HEK293 (cell line): ENCODE measurements around the gene SIRPA.

Experiments used
- CTCF ChIA-PET: fragments of 350-600 bp; formaldehyde crosslinking; extraction: SDS; loops from one replicate; lab custom pipeline; 2021; ENCODE audit warnings: antibody characterized with exemption; lab: Yijun Ruan, JAX
- POLR2A ChIA-PET: fragments of 300-600 bp; formaldehyde crosslinking; extraction: SDS; loops from one replicate; lab custom pipeline; 2020; ENCODE audit warnings: antibody characterized with exemption, inconsistent platforms; lab: Yijun Ruan, JAX
- H3K27ac ChIP-seq: fragments of 200-500 bp; sonication (Bioruptor generic); 2 replicates; pipeline ENCODE4 v1.5.1; 2014; ENCODE audit warnings: low read depth, low read length, control low read depth, inconsistent platforms; ENCODE audit errors: extremely low read depth
- H3K36me3 ChIP-seq, 2 experiments: fragments of 200-500 bp in 1 of 2; sonication (Bioruptor generic) in 1 of 2; 1 replicate in 1 of 2; 2 replicates in 1 of 2; pipeline ENCODE4 v1.5.1; 2014 to 2017; ENCODE audit warnings: inconsistent platforms in 2 of 2, low read length in 2 of 2; ENCODE audit not compliant: control insufficient read depth in 2 of 2, insufficient read depth in 1 of 2
- H3K4me1 ChIP-seq: fragments of 200-500 bp; sonication (Bioruptor generic); 2 replicates; pipeline ENCODE4 v1.5.1; 2014; ENCODE audit warnings: mild to moderate bottlenecking, low read length, inconsistent platforms; ENCODE audit not compliant: control insufficient read depth, insufficient read depth
- H3K4me3 ChIP-seq: 2 replicates; pipeline ENCODE4 v1.5.1; 2011; ENCODE audit warnings: low read depth, mild to moderate bottlenecking, control low read depth, low read length, moderate library complexity
- H3K9me3 ChIP-seq: fragments of 200-500 bp; sonication (Bioruptor generic); 2 replicates; pipeline ENCODE4 v1.5.1; 2014; ENCODE audit warnings: low read depth, low read length, inconsistent platforms; ENCODE audit not compliant: control insufficient read depth, insufficient read depth
- BCL11A ChIP-seq: fragments of 450-650 bp; formaldehyde crosslinking; IDR thresholded peaks from 2 replicates; pipeline ENCODE4 v1.5.1; 2016; ENCODE audit warnings: low read depth, missing biosample characterization, missing genetic modification characterization
- GLI2 ChIP-seq: fragments of 450-650 bp; formaldehyde crosslinking; IDR thresholded peaks from 2 replicates; pipeline ENCODE4; 2017; ENCODE audit warnings: missing biosample characterization, missing genetic modification characterization, low read depth, borderline replicate concordance
- GLI4 ChIP-seq: fragments of 450-650 bp; formaldehyde crosslinking; IDR thresholded peaks from 2 replicates; pipeline ENCODE4 v1.5.1; 2016; ENCODE audit warnings: missing biosample characterization, missing genetic modification characterization
- GLIS1 ChIP-seq: fragments of 450-650 bp; formaldehyde crosslinking; IDR thresholded peaks from 2 replicates; pipeline ENCODE4 v1.5.1; 2016; ENCODE audit warnings: missing biosample characterization, missing genetic modification characterization
- KLF10 ChIP-seq: fragments of 450-650 bp; IDR thresholded peaks from 2 replicates; pipeline ENCODE4 v1.5.1; 2018; ENCODE audit warnings: missing biosample characterization, mild to moderate bottlenecking, missing genetic modification characterization
- PRDM4 ChIP-seq: fragments of 450-650 bp; formaldehyde crosslinking; IDR thresholded peaks from 2 replicates; pipeline ENCODE4 v1.5.1; 2017; ENCODE audit warnings: missing biosample characterization, missing genetic modification characterization
- REPIN1 ChIP-seq: fragments of 450-650 bp; formaldehyde crosslinking; IDR thresholded peaks from 2 replicates; pipeline ENCODE4 v1.5.1; 2017; ENCODE audit warnings: missing biosample characterization, missing genetic modification characterization, low read depth
- SCRT2 ChIP-seq: fragments of 450-650 bp; formaldehyde crosslinking; IDR thresholded peaks from 2 replicates; pipeline ENCODE4 v1.5.1; 2016; ENCODE audit warnings: missing biosample characterization, missing genetic modification characterization
- SETDB1 ChIP-seq: IDR thresholded peaks from one replicate; pipeline ENCODE4 v1.6.1; 2017; ENCODE audit warnings: mild to moderate bottlenecking, low read length, moderate library complexity, mixed read lengths; ENCODE audit not compliant: insufficient read length
- SP7 ChIP-seq: fragments of 450-650 bp; formaldehyde crosslinking; IDR thresholded peaks from 2 replicates; pipeline ENCODE4 v1.5.1; 2016; ENCODE audit warnings: missing biosample characterization, missing genetic modification characterization
- ZBTB7A ChIP-seq: fragments of 450-650 bp; formaldehyde crosslinking; IDR thresholded peaks from 2 replicates; pipeline ENCODE4 v1.5.1; 2016; ENCODE audit warnings: low read depth, missing biosample characterization, missing genetic modification characterization
- ZFP41 ChIP-seq: fragments of 450-650 bp; formaldehyde crosslinking; IDR thresholded peaks from 2 replicates; pipeline ENCODE4 v1.5.1; 2016; ENCODE audit warnings: missing biosample characterization, missing genetic modification characterization, borderline replicate concordance
- ZNF121 ChIP-seq: fragments of 450-650 bp; formaldehyde crosslinking; IDR thresholded peaks from 2 replicates; pipeline ENCODE4 v1.5.1; 2016; ENCODE audit warnings: missing biosample characterization, missing genetic modification characterization
- ZNF140 ChIP-seq: fragments of 450-650 bp; formaldehyde crosslinking; IDR thresholded peaks from 2 replicates; pipeline ENCODE4 v1.5.1; 2016; ENCODE audit warnings: missing biosample characterization, missing genetic modification characterization
- ZNF16 ChIP-seq: fragments of 450-650 bp; formaldehyde crosslinking; IDR thresholded peaks from 2 replicates; pipeline ENCODE4 v1.5.1; 2016; ENCODE audit warnings: low read depth, missing biosample characterization, missing genetic modification characterization
- ZNF18 ChIP-seq: fragments of 450-650 bp; formaldehyde crosslinking; IDR thresholded peaks from 2 replicates; pipeline ENCODE4 v1.5.1; 2016; ENCODE audit warnings: missing biosample characterization, missing genetic modification characterization
- ZNF202 ChIP-seq: fragments of 450-650 bp; formaldehyde crosslinking; IDR thresholded peaks from 2 replicates; pipeline ENCODE4 v1.5.1; 2016; ENCODE audit warnings: missing biosample characterization, missing genetic modification characterization, borderline replicate concordance
- ZNF211 ChIP-seq: fragments of 450-650 bp; formaldehyde crosslinking; IDR thresholded peaks from 2 replicates; pipeline ENCODE4 v1.5.1; 2016; ENCODE audit warnings: low read depth, missing biosample characterization, missing genetic modification characterization
- ZNF266 ChIP-seq: fragments of 450-650 bp; formaldehyde crosslinking; IDR thresholded peaks from 2 replicates; pipeline ENCODE4 v1.5.1; 2016; ENCODE audit warnings: missing biosample characterization, missing genetic modification characterization, low read depth
- ZNF501 ChIP-seq: fragments of 450-650 bp; formaldehyde crosslinking; IDR thresholded peaks from 2 replicates; pipeline ENCODE4 v1.5.1; 2016; ENCODE audit warnings: missing biosample characterization, missing genetic modification characterization
- ZNF530 ChIP-seq: fragments of 450-650 bp; formaldehyde crosslinking; IDR thresholded peaks from 2 replicates; pipeline ENCODE4 v1.5.1; 2016; ENCODE audit warnings: low read depth, missing biosample characterization, missing genetic modification characterization
- ZNF549 ChIP-seq: fragments of 450-650 bp; IDR thresholded peaks from 2 replicates; pipeline ENCODE4 v1.5.1; 2018; ENCODE audit warnings: missing biosample characterization, missing genetic modification characterization, mild to moderate bottlenecking, inconsistent platforms, moderate library complexity
- ZNF558 ChIP-seq: fragments of 450-650 bp; formaldehyde crosslinking; IDR thresholded peaks from 2 replicates; pipeline ENCODE4 v1.5.1; 2016; ENCODE audit warnings: missing biosample characterization, missing genetic modification characterization
- ZNF658 ChIP-seq: fragments of 450-650 bp; formaldehyde crosslinking; IDR thresholded peaks from 2 replicates; pipeline ENCODE4; 2016; ENCODE audit warnings: missing biosample characterization, missing genetic modification characterization

The SIRPA gene

GRCh38 chr20:1973601-1974440 is 78.6 kb downstream of the SIRPA start:
- H3K4me1 ChIP-seq, result no peaks in the 10 kb centered on the region
- TF ChIP-seq GLIS1, result no peak
- TF ChIP-seq ZNF16 (tag by site-specific recombination), result no peak
- TF ChIP-seq SETDB1, result no peak
- no peak for TF ChIP-seq ZNF558 (tag by site-specific recombination)
- no peak for TF ChIP-seq ZNF501 (tag by site-specific recombination)
- TF ChIP-seq ZNF202 (tag by site-specific recombination), result no peak
- TF ChIP-seq ZNF549, result no peak
- TF ChIP-seq ZNF121 (tag by site-specific recombination), result no peak
- TF ChIP-seq SCRT2 (tag by site-specific recombination), result no peak
- no peak for TF ChIP-seq GLI4 (tag by site-specific recombination)
- TF ChIP-seq ZNF530 (tag by site-specific recombination), result no peak
- no peak for TF ChIP-seq REPIN1
- no peak for TF ChIP-seq SP7 (tag by site-specific recombination)
- no peak for TF ChIP-seq ZNF18 (tag by site-specific recombination)
- no peak for TF ChIP-seq ZNF211 (tag by site-specific recombination)
- ChIA-PET CTCF (interaction anchor here (0.8 kb wide), 1 partner anchor 7 kb away, joined by 4 read pairs; no protein-coding TSS in a partner anchor), POLR2A (no interaction called here)
- no peaks in the 10 kb centered on the region for H3K9me3 ChIP-seq
- H3K27ac ChIP-seq, result no peak overlapping the region
- no peak overlapping the region for H3K4me3 ChIP-seq
- no peaks in the 10 kb centered on the region for H3K36me3 ChIP-seq

GRCh38 chr20:1975291-1975690 is 80.1 kb downstream of the SIRPA start:
- CTCF ChIA-PET, result interaction anchor here (0.8 to 1.3 kb wide), 2 partner anchors 31 to 197 kb away, joined by 4 to 5 read pairs; no protein-coding TSS in a partner anchor
- POLR2A ChIA-PET, result no interaction called here

More at GRCh38 chr20:1975291-1975690, 80.1 kb downstream of the SIRPA start:
- Histone ChIP-seq H3K4me1 (no peaks in the 10 kb centered on the region), H3K4me3 (no peak overlapping the region), H3K9me3 (no peaks in the 10 kb centered on the region), H3K36me3 (no peaks in the 10 kb centered on the region), H3K27ac (no peak overlapping the region)
- TF ChIP-seq ZNF140 (tag by site-specific recombination) (no peak), BCL11A (tag by site-specific recombination) (no peak), KLF10 (tag by site-specific recombination) (no peak), ZBTB7A (tag by site-specific recombination) (no peak), GLI2 (tag by site-specific recombination) (no peak), ZNF658 (tag by site-specific recombination) (no peak), PRDM4 (no peak), ZFP41 (tag by site-specific recombination) (no peak), ZNF211 (tag by site-specific recombination) (no peak), ZNF266 (tag by site-specific recombination) (no peak), ZNF202 (tag by site-specific recombination) (no peak)
